Activated CD4-positive, alpha-beta T cell treated with anti-CD3 and anti-CD28 coated beads, Interleukin-2, Interleukin-4, amounts not matched to agents 100 ng/mL and 50 ng/mL, durations not matched to agents 16 hours and 8 hours (primary cell): ENCODE measurements around the gene GSE1.

Experiments
- DNase-seq: peaks from one replicate; pipeline ENCODE4 v3.0.0-alpha.2; 2020; ENCODE audit warnings: low spot score

The GSE1 gene

GRCh38 chr16:85620374-85620773 is 7.3 kb downstream of the GSE1 start:
- no peak for DNase-seq

DNA sequence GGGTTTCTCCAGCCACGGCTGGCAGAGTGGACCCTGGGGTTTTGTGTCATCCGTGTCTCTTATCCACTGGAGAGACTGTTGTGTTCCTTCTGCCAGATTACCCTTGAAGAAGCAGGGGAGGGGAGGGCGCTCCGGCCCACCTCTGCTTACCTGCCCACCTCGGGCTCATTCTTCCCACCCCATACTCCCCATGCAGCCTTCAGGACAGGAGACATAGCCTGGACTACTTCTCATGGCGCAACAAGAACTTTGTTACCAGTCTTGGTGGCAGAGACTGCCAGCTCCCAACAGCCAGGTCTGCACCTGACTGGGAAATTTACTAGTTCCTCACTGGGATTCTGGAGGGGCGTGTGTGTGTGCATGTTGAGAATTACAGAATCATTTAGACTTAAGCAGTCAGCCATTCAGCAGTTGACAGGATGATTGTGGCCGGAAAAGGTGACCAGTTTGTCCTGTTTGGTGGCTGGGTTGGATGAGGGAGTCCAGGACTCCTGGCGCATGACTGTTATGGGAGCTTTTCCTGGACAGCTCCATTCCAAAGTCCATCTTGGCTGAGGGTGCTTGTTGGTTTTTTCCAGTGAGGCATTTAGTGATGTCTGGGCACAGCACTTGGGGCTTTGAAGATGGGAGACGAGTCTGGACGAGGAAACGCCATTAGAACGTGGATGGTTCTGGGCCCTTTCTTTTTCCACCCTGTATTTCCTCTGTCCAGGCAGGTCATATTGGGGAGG is 8.7 kb downstream of the GSE1 start:
- DNase-seq, result no peak

DNA sequence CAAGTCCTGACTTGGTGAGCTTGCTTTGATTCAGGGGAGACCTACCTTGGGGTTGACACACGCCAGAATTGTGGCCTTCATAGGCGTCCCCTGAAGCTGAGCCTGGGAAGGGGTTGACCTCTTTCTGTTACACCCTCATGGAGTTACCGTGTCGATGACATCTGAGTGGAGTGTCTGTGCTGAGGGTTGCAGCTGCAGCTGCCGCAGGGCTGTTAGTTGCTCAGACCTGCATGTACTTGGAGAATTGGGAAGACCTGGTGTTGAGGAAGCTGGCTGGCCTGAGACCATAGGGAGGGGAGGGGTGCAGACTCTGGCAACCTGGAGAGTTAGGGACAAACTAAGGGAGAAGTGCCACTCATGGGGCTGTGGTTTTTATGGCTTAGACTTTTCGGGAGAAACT is 9.6 kb downstream of the GSE1 start:
- DNase-seq, result no peak

DNA sequence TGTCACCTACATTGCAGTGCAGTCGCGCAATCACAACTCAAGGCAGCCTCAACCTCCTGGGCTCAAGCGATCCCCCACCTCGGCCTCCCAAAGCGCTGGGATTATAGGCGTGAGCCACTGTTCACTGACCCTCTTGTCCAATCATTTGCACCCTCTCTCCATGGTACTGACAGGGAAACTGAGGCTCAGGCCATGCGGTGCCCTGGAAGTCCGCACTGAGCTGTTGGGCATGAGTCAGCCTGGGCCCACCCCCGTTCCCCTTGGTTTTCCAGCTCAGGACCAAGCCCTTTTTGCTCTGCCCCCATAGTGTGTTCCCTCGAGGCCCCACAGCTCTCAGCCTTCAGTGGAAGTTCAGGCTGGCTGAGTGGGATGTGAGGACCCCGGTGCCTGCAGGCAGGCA is 10.1 kb downstream of the GSE1 start:
- no peak for DNase-seq

DNA sequence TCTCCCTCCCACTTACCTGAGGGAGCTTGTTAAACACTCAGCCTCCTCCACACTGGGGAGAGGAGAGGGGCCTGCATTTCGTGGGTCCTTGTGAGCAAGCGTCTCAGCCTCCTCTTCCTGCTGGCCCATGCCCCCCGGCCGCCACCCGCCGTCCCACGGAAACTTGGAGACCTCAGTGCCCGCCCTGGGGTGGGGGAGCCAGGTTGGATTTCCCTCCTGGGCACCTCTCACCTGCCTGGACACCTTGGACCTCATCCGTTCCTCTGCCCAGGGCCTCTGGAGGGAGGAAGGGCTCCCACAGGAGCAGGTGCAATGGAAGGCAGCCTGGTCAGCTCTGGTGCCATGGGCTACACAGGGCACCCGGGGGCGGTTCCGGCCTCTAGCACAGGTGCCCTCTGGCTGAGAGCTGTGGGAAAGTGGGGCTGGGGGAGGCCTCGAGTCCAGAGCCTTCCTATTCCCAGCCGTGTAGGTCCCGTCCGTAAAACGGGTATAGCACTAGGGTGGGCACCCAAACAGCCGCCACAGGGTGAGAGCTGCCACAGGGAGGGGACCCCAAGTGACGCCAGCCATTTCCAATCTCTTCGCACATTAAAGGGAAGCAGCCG is 11.0 kb downstream of the GSE1 start:
- no peak for DNase-seq

DNA sequence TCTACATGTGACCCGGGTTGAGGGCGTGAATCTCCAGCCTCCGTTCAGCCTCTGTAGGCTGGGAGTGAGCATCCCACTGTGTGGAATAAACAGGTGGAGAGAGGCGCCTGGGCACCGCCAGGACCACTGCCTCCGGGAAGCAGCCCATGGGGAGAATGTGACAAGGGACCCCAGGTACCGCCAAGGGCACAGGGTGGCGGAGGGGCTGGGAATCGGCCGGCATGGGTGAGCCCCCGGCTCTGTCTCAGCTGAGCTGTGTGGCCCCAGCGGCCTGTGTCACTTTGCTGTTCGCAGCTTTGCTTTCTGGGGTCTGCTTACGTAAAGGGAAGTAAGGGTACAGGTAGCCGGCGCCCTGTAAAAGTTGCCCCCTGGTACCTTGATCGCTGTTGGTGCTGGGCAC is 11.5 kb downstream of the GSE1 start:
- DNase-seq, result no peak

DNA sequence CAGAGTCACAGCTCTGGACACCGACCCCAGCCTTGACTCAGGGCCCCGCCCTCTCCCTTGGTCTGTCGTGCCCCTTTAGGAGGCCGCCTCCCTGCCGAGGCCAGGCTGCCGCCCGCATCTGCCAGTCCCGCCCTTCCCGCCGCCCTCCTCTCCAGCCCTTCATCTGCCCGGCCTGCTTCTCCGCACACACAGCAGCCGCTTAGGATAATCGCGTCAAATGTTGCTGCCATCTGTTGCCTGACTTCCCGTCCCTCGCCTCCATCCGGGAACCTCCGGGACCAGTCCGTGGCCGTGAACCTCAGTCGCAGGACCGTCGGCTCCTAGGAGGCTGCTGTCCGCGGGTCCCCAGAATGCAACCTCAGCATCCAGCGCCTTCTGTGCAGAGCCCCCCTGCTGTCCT is 11.9 kb downstream of the GSE1 start:
- DNase-seq, result no peak

GRCh38 chr16:85625485-85626117 is 12.5 kb downstream of the GSE1 start:
- DNase-seq, result no peak

- DNase-seq, result no peak
Observed at GRCh38 chr16:85626191-85626981, 13.3 kb downstream of the GSE1 start.

DNA sequence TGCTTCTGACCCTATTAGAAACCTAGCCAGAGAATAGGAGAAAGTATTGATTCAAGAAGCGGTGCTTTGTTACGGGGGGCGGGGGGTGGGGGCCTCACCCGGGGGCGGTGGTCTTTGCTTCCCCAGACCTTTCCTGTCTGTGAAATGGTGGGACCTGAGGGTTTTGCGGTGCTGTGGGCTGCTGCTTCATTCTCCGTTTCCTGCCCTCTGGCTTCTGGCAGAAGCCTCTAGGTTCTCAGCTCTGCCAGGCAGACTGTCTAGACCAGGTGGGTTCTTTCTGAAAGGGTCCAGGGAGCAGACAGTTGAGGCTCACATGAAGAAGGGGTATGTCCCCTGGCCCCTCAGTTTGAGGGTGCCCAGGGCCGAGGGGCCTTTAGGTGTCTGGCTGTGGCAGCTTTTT is 14.0 kb downstream of the GSE1 start:
- no peak for DNase-seq

DNA sequence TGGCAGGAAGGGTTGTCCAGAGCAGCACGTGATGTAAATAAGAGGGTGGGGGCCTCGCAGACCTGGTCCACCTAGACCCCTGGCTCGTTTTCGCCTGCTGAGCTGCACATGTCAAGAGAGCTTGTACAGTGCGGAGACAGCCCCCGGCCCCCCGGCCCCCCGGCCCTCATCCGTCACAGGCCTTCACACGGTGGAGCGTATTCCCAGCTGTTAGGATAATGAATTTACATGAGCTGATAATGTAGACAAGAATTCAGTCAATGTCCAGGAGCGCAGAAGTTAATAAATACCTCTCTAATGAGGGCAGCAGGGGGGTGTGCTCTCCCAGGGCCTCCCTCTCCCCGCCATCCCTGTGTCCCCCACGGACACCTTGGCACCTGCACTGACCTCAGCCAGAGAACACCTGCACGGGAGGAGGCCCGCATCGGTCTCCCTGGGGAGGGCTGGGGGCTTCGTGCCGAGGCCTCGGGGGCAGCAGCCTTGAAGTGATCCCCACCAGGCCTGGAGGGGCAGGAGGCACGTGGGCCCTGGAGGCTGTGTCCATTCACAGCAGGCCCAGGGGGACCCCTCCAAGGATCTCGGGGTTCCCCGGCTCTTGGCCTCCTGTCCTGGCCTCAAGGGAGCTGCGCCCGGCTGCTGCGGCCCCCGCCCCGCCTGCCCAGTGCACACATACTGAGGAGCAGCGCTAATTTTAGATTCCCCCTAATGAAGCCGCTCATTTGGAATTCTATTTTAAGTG is 14.6 kb downstream of the GSE1 start:
- DNase-seq, result no peak

- no peak for DNase-seq
Observed at GRCh38 chr16:85628265-85628556, 15.1 kb downstream of the GSE1 start.

GRCh38 chr16:85628645-85629044 is 15.5 kb downstream of the GSE1 start:
- no peak for DNase-seq

DNA sequence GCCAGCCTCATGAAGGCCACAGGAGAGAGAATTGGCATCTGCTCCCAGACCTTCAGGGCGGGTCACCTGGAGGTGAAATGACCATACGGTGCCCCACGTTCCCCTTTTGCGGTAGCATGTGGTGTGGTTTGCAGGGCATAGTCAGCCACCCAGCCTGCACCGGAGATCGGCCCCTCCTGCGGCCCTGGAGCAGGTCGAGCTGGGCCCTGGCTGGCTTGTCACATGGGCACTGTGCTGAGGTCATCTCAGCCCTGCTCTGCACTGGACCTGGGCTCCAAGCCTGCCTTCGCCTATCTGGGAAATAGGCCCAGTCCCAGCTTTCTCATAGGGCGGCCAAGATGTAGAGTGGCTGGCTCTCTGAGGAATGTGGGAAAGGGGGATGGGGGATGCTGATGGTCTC is 16.2 kb downstream of the GSE1 start:
- DNase-seq, result no peak

GRCh38 chr16:85629853-85630252 is 16.7 kb downstream of the GSE1 start:
- no peak for DNase-seq

DNA sequence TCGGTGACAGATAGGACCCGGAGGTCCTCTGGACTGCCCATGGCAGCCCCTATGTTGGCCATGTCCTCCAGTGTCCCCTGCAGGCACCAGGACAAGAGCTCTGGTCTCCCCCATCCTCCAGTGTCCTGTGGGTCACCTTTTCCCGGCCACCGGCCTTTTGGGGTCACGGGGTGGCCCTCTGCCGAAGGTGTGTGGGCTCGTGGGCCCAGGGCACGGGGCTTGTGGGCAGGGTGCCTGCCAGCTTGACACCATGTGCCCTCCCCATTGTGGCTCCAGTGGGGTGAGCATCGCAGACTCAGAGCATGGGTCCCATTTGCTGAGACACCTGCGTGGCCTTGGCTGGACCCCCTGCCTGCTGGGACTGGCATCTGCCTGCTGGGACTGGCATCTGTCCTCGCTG is 18.1 kb downstream of the GSE1 start:
- DNase-seq, result no peak

- DNase-seq, result no peak
Observed at GRCh38 chr16:85631802-85632393, 18.8 kb downstream of the GSE1 start.

DNA sequence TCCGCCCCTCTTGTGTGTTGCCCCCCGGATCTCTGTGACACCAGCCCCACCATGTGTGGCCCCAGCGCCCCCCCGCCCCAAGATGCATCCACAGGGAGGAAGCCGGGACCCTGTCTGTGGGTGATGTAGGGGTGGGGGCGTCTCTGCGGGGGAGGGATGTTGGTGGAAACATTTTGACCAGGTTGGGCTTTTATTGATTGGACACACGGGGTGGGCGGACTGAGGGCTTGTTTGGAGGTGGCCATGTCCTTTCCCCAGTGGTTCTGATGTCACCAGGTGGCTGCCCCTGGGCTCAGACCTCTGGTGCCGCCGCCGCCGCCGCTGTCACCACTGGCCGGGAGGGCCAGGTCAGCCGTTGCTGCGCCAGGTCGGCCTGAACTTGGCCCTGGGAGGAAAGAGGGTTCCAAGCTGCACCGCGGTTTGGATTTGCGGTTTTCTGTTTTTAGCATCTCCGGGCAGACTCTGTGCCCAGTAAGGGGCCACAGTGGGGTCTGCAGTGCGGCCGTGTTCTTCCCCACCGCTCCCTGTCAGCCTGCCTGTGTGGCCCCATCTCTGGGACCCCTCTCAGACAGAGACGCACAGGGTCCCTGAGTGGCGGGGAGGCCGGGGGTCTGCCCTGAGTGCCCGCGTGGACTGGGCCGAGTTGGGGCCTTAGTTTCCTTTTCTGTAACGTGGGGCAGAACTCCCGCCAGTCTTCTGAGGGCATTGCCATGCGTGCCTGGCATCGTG is 19.8 kb downstream of the GSE1 start:
- no peak for DNase-seq

DNA sequence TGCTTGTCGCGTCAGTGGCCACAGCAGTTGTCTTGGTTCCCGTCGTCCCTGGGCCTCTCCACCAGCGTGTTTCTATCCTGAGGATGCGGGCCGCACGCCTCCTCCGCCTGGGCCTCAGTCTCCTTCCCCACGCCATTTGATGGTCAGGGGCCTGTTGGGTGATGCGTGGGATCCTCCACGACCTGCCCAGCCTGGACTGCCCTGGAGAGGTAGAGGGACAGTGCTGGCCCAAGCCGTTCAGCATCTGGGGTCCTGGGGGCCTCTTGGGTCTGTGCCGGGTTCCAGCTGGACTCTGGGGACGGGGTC is 20.3 kb downstream of the GSE1 start:
- DNase-seq, result no peak

GRCh38 chr16:85633888-85634287 is 20.8 kb downstream of the GSE1 start:
- no peak for DNase-seq

DNA sequence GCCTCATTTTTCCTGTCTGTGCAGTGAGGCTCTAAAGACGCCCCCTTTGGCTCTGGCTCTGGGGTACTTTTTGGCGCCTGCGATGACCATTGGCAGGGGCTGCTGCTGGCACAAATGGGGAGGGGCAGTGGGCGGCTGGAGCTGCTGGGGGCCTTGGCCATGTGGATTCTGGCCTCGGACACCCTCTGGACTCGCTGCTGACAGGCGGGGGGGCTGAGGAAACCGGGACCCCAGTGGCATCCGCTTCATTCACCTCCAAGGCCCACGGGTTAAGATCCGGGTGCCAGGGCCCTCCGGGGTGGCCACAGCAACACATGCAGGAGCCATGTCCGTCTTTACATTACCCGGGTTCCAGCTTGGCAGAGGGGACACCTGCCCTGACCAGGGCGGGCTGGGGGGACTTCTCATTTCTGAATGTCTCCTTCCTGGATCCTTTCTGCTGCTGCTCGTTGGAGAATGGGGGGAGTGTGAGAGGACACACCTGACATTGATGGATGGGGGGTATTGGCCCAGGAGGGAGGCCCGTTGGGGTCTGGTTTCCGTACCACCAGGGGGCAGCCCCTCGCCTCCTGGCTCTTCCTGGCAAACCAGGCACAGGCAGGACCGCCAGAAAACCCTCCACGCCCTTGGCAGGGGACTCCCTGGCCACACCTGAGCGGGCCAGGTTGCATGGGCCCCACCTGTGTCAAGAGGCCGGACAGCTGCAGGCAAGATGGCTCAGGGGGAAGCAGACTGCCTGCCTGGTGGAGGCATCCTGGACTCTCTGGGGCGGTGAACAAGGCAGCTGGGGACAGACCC is 21.8 kb downstream of the GSE1 start:
- DNase-seq, result no peak
